GM12874 (cell line): ENCODE data around the gene BDH1.

Source experiments
- TF ChIP-seq, protein P1 (sequence below): IDR thresholded peaks from 2 replicates; pipeline ENCODE4 v1.5.1; 2011; ENCODE audit warnings: low read depth, mild to moderate bottlenecking, control low read depth, low read length, moderate library complexity; ENCODE audit not compliant: insufficient read depth

BDH1 gene

GRCh38 chr3:197545571-197545970 is 10.2 kb downstream of the BDH1 start:
- TF ChIP-seq, protein P1, sequence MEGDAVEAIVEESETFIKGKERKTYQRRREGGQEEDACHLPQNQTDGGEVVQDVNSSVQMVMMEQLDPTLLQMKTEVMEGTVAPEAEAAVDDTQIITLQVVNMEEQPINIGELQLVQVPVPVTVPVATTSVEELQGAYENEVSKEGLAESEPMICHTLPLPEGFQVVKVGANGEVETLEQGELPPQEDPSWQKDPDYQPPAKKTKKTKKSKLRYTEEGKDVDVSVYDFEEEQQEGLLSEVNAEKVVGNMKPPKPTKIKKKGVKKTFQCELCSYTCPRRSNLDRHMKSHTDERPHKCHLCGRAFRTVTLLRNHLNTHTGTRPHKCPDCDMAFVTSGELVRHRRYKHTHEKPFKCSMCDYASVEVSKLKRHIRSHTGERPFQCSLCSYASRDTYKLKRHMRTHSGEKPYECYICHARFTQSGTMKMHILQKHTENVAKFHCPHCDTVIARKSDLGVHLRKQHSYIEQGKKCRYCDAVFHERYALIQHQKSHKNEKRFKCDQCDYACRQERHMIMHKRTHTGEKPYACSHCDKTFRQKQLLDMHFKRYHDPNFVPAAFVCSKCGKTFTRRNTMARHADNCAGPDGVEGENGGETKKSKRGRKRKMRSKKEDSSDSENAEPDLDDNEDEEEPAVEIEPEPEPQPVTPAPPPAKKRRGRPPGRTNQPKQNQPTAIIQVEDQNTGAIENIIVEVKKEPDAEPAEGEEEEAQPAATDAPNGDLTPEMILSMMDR = no peak

- TF ChIP-seq, protein P1 = no peak
Observed at GRCh38 chr3:197545101-197545500, 10.7 kb downstream of the BDH1 start.

- TF ChIP-seq, protein P1 = no peak
Observed at GRCh38 chr3:197542741-197543454, 12.9 kb downstream of the BDH1 start.

GRCh38 chr3:197541756-197542539 is 13.8 kb downstream of the BDH1 start:
- TF ChIP-seq, protein P1 = no peak

GRCh38 chr3:197540961-197541377 is 14.8 kb downstream of the BDH1 start:
- TF ChIP-seq, protein P1 = no peak

- TF ChIP-seq, protein P1 = no peak
Observed at GRCh38 chr3:197539651-197540051, 16.1 kb downstream of the BDH1 start.

- TF ChIP-seq, protein P1 = no peak
Observed at GRCh38 chr3:197533927-197534725, 21.6 kb downstream of the BDH1 start.
